Fibroblast of skin of left biceps (primary cell): ENCODE data around the gene FOXA2.

Experiments used
- DNase-seq, 2 experiments: peaks; one replicate each; pipeline ENCODE4 v3.0.0-alpha.2; 2013; ENCODE audit warnings: low read depth in 2 of 2

The FOXA2 gene

GRCh38 chr20:22583773-22584521 is 425 bp downstream of the FOXA2 start:
- no peak for DNase-seq

DNA sequence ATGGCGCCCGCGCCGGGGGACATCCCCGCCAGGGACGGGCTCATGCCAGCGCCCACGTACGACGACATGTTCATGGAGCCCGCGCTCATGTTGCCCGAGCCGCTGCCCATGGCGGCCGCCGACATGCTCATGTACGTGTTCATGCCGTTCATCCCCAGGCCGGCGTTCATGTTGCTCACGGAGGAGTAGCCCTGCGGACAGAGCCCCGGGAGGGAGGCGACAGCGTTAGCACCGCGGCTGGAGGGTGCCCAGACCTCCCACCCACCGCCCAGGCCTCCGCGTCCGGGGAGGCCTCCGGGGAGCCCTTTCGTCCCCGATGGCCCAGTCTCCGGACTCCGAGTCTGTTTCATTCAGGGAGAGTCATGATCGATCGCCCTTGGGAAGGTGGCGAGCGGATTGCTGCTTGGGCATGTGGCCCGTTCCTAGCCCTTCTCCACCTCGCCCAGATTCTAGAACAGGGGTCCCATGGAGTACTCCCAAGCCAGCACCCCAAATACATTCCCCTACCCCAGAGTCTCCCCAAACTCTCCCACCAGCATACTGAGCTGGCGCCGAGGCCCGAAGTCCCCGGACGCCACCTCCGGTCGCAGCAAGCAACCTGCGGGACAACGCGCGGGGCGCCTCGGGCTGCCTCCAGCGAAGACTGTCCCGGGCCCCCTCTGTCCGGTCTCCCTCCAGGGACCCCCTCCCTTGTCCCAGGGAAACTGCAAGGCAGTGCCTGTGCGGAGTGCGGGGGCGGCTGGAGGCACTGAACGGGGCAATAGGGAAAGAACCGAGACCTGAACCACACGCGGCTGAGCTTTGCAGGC is 1.2 kb downstream of the FOXA2 start:
- no peak for DNase-seq

DNA sequence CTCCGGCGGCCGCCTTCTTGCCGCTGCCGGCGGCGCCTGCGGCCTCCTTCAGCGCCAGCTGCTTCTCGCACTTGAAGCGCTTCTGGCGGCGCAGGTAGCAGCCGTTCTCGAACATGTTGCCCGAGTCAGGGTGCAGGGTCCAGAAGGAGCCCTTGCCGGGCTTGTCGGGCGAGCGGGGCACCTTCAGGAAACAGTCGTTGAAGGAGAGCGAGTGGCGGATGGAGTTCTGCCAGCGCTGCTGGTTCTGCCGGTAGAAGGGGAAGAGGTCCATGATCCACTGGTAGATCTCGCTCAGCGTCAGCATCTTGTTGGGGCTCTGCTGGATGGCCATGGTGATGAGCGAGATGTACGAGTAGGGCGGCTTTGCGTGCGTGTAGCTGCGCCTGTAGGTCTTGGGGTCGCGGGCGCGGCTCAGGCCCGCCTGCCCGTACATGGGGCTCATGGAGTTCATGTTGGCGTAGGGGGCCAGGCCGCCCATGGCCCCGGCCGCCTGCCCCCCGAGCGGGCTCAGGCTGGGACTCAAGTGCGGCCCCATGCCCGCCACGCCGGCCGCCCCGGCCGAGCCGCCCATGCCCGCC is 1.9 kb downstream of the FOXA2 start:
- no peak for DNase-seq

GRCh38 chr20:22581437-22582385 is 2.7 kb downstream of the FOXA2 start:
- DNase-seq: no peak

DNA sequence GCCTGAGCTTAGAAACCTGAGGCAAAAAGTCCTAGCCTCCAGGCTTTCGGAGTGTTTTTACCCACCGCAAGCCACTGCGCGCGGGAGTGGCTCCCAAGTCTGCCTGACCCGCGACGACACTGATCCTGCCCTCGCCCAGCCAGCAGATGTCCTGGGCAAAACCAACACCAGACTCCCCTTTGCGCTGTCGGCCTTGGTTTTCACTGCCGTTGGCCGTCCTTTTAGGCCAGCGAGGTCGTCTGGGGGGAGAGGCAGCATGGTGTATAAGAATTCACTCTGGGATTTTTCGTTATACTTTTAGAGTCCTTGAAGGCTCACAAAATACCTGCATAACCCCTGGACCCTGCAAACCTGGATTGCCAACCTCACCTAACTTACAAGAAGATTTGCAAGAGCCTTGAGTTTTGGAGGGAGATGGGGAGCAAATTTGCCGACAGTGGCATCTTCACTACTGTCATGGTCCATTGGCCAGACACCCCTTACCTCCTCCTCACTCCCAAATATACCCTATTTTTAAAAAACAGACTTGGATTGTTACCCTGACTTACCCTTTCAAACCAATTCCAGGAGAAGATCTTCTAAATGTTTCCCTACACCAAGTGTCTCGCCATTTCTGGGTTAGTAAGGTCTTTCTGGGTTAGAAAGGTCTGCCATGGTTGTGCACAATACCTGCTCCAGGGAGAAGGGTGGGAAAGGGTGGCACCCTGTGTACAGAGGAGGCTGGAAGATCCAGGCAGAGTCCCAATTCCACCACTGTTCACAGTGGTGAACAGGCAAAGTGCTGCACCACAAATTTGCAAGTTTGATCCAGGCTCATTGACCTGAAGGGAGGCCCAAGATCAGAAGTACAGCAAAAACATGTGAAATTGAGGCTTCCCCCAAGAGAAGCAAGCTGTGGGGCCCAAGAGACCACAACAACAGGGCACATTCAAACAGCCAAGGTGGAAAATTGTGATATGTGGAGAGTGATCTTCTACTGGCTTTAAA is 4.4 kb downstream of the FOXA2 start:
- DNase-seq: no peak

- DNase-seq: no peak
Measured at GRCh38 chr20:22579119-22579427, 5.3 kb downstream of the FOXA2 start.

DNA sequence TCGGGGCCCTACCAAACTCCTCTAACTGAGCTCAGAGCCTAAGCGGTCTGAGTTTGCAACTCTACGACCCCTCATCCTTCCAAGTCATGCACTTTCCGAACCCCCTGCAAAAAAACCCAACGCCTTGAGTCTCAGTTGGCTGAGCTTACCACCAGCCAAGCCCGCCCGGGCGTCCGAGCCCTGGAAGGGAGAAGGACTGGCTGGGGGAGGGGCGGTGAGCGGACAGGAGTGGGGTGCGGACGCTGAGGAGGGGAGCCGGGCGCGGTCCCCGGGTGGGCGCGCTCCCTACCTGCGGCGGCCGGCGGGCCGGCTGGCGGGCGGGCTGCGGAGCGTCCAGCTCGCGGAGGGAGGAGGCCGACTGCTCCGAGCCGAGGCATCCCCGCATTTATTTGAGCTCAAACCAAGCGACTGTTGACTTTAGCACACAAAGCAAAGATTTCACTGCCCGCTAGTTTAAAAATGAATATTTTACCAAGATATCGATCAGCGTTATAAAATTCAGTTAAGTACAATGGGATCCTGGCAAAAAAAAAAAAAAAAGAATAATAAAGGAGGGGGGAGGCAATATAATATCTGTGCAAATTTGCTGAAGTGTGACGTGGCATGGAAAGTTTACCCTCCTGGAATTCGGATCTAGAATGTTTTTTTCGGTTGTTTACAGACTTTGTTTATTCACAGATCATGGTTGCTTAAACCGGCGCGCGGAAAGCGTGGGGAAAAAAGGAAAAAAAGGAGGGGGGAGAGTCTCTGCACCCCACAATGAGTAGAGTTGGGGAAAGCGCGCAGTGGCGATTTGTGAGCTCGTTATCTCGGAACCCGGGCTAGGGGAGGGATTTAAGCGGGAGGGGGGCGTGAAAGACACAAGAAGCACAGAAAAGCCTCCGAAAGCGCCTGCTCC is 5.9 kb downstream of the FOXA2 start:
- no peak for DNase-seq

DNA sequence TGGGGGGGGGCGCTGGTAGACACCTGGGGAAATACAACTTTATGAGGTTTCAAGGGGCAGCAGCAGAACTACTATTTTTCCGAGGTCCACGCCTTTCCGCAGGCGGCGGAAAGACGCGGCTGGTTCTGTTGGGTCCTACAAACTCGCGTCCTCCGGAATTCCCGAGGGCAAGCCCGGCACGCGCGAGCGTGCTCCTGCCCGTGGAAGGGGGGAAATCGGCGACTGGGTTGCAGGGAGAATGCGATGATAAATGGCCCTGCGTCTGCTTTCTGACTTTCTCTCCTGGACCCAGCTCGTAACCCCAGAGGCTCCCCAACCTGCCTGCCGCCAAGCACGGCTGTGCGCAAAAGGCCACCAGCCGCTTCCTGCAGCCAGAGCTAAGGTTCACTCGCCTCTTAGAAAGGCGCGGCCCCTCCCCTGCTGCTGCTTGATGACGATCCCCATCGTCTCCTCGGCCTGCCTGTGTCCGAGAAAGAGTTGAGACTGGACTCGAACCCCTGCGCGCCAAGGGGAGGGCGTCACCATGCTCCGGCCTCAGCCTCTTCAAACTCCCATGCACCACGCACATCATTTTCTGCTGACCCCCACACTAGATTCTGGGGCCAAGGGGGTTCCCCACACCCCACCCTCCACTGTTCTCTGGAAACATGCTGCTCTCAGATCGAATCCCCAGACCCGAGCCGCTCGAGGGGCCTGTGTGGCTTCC is 6.7 kb downstream of the FOXA2 start:
- DNase-seq: no peak

GRCh38 chr20:22576733-22577514 is 7.4 kb downstream of the FOXA2 start:
- no peak for DNase-seq

GRCh38 chr20:22576273-22576672 is 8.1 kb downstream of the FOXA2 start:
- DNase-seq: no peak

- DNase-seq: no peak
Measured at GRCh38 chr20:22575737-22576136, 8.6 kb downstream of the FOXA2 start.

GRCh38 chr20:22575087-22575721 is 9.2 kb downstream of the FOXA2 start:
- DNase-seq: peak in 1 of 2 experiments; percentile 1

- DNase-seq: no peak
Measured at GRCh38 chr20:22574545-22575086, 9.8 kb downstream of the FOXA2 start.

DNA sequence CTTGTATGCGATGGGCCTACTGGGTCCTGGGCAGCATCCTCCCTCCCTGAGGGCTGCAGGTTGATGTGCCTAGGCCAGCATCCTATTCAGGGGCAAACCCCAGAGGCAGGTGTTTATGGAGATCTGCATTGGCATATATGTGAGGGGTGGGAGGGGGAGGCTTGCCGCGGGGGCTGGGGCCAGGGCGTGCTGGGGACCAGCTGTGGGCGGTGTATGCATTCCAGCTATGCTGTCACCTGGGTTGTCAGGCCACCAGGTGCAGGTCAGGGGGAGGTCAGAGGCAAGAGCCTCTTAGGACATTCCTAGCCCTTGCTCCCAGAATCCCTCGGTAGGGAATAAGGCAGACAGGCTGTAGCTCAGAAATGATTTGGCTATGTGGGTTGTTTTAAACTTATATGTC is 11.9 kb downstream of the FOXA2 start:
- no peak for DNase-seq

DNA sequence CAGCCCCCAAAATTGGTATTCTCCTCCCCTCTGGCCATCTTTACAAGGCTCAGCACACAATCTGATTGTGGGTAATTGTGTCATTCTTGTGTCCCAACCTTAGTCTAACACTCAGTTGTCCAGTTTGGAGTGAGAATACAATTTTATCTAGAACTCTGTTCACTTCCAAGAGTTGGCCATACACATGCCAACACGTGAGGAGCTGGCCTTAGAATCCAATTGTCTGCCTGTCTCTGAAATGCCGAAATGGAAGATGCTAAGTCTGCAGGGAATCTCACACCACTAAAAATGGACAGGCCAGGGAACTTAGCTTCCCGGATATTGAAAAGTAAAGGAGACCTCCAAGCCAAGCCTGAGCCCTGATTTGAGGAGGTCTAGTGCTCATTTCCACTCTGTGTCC is 12.3 kb downstream of the FOXA2 start:
- no peak for DNase-seq

DNA sequence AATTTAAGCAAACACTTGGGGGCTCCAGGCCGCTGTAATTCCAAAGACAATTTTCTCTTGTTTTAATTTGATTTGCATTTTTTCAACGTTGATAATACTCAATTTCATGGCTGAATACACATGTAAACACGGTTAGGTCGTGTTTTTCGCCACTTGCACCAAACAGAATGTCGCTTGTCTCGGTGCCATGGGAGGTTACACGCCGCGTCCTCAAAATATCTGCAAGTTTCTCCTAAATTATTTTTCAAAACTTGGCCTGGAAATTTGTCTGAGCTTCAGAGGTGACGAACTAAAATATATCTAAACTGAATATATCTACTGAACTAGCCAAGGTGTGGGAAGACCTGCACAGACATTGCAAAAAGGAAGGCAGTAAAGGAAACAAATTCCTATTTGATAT is 15.0 kb downstream of the FOXA2 start:
- no peak for DNase-seq

GRCh38 chr20:22568872-22569344 is 15.5 kb downstream of the FOXA2 start:
- no peak for DNase-seq
